HEK293T (cell line): ENCODE data around the gene VIPR2.

ENCODE experiments used
- BHLHE40 ChIP-seq: fragments of 450-650 bp; IDR thresholded peaks from 2 replicates; pipeline ENCODE4 v1.6.1; 2016; ENCODE audit warnings: mild to moderate bottlenecking, moderate library complexity, borderline replicate concordance
- FOXA1 ChIP-seq: fragments of 450-650 bp; IDR thresholded peaks from 2 replicates; pipeline ENCODE4 v1.6.1; 2016; ENCODE audit warnings: mild to moderate bottlenecking
- FOXK2 ChIP-seq: fragments of 450-650 bp; IDR thresholded peaks from 2 replicates; pipeline ENCODE4 v1.6.1; 2016; ENCODE audit warnings: mild to moderate bottlenecking
- SP1 ChIP-seq: fragments of 450-650 bp; IDR thresholded peaks from 2 replicates; pipeline ENCODE4 v1.6.1; 2017
- TARDBP ChIP-seq: fragments of 450-650 bp; IDR thresholded peaks from 2 replicates; pipeline ENCODE4 v1.6.1; 2016

DNA sequence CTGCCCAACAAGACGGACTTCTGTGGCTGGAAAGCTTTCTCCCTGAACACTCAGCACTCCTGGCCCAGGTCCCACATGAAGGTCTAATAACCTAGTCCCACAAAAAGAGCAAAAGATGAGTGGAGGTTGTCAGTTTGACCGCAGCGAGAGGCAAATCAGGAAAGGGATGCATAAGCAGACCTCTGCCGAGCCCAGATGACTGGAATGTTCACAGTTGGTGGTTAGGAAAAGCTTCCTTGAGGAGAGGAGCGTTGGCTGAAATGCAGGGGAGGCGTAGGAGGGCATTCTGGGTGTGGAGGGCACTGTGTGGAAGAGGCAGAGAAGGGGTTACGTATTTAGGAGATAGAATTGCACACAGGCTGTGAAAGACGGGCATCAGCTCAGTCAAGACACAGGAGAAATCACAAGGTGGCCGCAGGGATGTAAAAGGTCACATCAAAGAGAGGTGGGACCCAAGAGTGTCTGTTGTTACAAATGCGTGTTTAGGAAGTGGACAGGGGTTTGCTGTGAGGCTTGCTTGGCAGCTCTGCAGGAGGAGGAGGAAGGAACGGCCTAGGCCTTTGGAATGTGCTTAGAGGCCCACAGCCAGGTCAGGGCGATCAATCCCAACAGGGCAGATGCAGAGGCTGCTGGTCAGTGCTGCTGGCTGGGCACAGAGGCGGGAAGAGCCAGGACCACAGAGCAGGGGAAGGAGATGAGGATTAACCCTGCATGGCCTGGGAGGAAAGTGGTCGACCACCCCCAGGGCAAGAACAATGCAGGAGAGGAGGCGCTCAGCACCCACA lies 133.5 kb downstream of the VIPR2 start:
- no peak for TF ChIP-seq FOXK2
- no peak for TF ChIP-seq FOXA1
- TF ChIP-seq BHLHE40: no peak
- TF ChIP-seq SP1: no peak
- no peak for TF ChIP-seq TARDBP
